KOPT-K1 (cell line): ENCODE results near the gene NYNRIN.
"Not testable (repeated sequence)": the region's sequence is repeated elsewhere in the genome, so short reads cannot be mapped to it uniquely, and the experiment has no call there.

ENCODE experiments used
- H3K27ac ChIP-seq: fragments of 200-600 bp; sonication (generic); 2 replicates; pipeline ENCODE4 v1.5.1; 2016; ENCODE audit warnings: antibody characterized with exemption, mild to moderate bottlenecking, low read depth, low read length; ENCODE audit not compliant: poor library complexity, severe bottlenecking
- H3K36me3 ChIP-seq: fragments of 200-600 bp; sonication (generic); 2 replicates; pipeline ENCODE4 v1.5.1; 2017; ENCODE audit warnings: antibody characterized with exemption, mild to moderate bottlenecking, low read length, moderate library complexity; ENCODE audit not compliant: insufficient read depth
- H3K9me3 ChIP-seq: fragments of 200-600 bp; sonication (generic); 2 replicates; pipeline ENCODE4 v1.5.1; 2017; ENCODE audit warnings: antibody characterized with exemption, low read length, mild to moderate bottlenecking; ENCODE audit not compliant: insufficient read depth, poor library complexity, severe bottlenecking

The NYNRIN gene

DNA sequence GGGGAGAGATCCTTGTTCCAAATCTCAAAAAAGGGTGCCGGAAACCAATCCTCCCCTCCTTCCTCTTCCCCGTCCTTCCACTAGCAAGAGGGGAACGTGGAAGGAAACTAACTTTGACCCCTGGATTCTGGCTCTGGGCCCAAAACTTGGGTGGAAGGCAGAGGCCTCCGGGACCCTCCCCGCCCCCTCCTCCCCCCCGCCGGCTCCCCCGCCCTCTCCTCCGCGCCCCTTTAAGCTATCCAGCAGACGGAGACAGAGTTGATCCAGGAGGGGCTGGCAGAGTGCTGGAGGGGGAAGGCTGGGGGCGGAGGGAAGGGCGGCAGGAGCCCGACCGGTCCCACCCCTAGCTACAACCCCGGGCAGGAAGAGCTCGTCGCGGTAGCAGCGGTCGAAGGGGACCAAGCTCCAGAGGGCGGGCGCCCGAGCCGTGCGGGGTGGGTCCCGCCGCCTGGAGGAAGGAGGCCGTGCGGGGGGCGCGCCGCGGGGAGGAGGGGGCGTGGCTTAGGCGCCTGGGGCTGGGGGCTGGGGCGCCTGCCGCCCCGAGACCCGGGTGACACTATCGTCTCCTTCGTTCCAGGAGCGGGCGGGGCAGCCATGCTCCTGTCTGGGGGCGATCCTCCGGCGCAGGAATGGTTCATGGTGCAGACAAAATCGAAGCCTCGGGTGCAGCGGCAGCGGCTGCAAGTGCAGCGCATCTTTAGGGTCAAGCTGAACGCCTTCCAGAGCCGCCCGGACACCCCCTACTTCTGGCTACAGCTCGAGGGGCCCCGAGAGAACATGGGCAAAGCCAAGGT is at the start of gene NYNRIN:
TSS of gene NYNRIN (plus strand) at position 351 of the 794 bp plus-strand sequence. CDS start at position 595, 244 bp downstream.
- no peak within 1 kb of the TSS for H3K27ac ChIP-seq
- H3K9me3 ChIP-seq: no peaks in the 10 kb centered on the region
- no peaks in the 10 kb centered on the region for H3K36me3 ChIP-seq

DNA sequence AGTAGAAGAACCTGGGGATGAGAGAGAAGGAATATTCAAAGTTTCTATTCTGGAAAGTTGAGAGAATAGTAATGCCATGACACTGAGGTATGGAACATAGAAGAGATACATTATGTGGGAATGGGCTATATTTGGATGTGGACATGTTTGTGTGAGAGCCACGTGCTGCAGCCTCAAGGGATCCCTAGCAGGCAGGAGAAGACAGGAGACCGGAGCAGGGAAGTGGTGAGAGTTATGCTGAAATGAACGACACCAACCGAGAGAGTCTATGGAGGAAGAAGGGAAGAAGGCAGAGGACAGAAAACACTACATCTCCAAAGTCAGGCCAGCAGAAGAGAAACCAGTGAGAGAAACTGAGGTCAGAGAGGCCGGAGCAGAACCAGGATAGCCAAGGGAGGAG is 49.1 kb upstream of the NYNRIN start:
- H3K27ac ChIP-seq: no peak overlapping the region
- H3K36me3 ChIP-seq: no peaks in the 10 kb centered on the region
- no peaks in the 10 kb centered on the region for H3K9me3 ChIP-seq

DNA sequence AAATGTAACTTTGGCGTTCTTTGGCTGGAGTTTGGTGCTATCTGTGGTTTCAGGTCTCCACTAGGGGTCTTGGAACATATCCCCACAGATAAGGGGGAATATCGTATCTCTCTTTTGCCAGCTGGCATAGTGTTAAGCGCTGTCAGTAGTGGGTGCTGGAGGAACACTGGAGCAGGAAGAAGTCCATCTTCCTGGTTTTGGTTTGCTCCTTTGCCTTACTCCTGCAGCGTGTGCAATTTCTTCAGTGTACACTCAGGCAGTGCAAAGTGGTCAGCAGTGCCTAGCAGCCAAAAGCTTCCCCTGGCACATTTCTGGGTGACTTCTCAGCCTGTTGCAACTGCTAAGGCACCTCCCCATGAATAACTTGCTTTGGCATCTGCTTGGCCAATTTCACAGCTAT is 47.3 kb upstream of the NYNRIN start:
- Histone ChIP-seq H3K9me3 (no peaks in the 10 kb centered on the region), H3K27ac (no peak overlapping the region), H3K36me3 (no peaks in the 10 kb centered on the region)

DNA sequence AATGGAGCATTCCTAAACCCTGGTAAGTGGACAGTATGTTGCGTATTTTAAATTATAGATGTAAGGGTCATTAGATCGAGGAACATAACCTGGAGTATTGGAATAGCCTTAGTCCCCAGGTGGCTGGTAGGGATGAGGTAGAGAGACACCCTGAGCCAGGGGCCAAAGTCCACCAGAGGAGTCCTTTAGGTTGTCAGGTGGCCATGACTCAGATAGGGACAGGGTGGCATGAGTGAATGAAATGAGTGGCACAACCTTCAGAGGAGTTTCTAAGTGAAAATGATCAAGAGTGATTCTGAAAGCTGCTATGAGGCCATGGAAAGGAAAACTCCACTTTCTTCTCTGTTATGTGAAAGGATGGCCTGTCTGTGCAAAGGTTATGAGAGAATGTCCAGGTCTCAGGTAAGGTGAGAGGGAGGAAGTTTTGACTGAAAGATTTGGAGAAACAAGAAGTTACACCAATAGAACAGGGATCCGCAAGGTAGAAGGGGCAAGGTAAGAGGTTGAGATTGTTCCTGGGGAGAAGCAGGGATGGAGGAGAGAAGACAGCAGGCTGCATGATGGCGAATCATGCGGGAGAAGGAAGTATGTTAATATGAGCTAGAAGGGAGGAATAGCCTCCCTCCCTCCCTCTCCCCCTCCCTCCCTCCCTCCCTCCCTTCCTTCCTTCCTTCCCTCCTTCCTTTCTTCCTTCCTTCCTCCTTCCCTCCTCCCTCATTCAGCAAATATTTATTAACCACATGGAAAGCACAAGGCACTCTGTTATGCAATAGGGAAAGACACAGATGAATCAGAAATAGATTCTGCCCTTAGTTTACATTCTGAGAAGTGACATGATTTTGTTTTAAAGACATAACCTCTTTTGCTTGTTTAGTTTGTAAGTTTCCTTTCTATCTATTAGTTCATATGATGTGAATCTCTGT is 45.0 kb upstream of the NYNRIN start:
- Histone ChIP-seq H3K27ac (no peak overlapping the region), H3K36me3 (no peaks in the 10 kb centered on the region)

DNA sequence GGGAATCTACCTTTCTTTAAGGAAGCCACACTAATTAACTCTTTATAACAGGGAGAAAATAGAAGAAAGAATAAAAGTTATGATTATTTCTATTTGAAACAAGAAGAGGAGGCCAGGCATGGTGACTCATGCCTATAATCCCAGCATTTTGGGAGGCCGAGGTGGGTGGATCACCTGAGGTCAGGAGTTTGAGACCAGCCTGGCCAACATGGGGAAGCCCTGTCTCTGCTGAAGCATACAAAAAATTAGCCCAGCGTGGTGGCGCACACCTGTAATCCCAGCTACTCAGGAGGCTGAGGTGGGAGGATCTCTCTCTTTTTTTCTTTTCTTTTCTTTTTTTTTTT is 44.3 kb upstream of the NYNRIN start:
- H3K36me3 ChIP-seq, H3K27ac ChIP-seq, H3K9me3 ChIP-seq: not testable (repeated sequence)

More for the DNA sequence above, 45.0 kb upstream of the NYNRIN start:
- no peaks in the 10 kb centered on the region for H3K9me3 ChIP-seq

DNA sequence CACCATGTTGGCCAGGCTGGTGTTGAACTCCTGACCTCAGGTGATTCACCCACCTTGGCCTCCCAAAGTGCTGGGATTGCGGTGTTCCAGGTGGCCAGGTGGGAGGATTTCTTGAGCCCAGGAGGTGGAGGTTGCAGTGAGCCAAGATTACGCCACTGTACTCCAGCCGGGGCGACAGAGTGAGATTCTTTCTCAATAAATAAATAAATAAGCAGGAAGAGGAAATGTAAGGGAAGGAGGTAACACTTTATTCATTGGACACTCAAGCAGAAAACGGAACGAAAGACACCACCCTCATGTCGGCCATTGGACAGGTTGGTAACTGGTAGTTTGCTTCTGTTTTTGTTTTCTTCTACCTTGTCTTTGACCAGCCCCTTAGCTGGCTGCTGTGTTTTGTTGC is 43.8 kb upstream of the NYNRIN start:
- Histone ChIP-seq H3K9me3 (peaks cover 7% of the 10 kb centered on the region), H3K36me3 (no peaks in the 10 kb centered on the region), H3K27ac (no peak overlapping the region)

DNA sequence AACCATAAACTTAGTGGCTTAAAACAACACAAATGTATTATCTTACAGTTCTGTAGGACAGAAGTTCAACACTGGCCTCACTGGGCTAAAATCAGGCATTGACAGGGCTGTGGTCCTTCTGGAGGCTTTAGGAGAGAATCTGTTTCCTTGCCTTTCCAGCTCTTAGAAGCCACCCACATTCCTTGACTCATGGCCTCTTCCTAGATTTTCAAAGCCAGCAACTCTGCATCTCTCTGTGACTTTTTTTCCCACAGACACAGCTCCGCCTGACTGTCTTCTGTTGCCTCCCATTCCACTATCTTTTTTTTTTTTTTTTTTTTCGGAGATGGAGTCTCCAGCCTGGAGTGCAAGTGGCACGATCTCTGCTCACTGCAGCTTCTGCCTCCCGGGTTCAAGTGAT is 42.6 kb upstream of the NYNRIN start:
- Histone ChIP-seq H3K27ac (no peak overlapping the region), H3K36me3 (no peaks in the 10 kb centered on the region), H3K9me3 (peaks cover 11% of the 10 kb centered on the region)

DNA sequence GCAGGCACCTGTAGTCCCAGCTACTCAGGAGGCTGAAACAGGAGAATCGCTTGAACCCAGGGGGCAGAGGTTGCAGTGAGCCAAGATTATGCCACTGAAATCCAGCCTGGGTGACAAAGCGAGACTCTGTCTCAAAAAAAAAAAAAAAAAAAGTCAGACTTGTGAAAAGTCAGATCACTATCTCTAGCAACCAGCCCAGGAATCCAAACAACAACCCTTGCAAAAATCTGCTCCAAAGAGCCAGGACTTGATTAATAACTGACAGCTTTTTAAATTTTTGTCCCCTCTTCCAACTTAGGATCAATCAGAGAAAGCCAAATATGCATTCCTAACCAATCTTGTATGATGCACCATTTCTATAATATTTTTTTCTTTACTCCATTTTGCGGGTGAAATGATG is 38.5 kb upstream of the NYNRIN start:
- no peak overlapping the region for H3K27ac ChIP-seq
- H3K9me3 ChIP-seq: peaks cover 11% of the 10 kb centered on the region
- no peaks in the 10 kb centered on the region for H3K36me3 ChIP-seq

DNA sequence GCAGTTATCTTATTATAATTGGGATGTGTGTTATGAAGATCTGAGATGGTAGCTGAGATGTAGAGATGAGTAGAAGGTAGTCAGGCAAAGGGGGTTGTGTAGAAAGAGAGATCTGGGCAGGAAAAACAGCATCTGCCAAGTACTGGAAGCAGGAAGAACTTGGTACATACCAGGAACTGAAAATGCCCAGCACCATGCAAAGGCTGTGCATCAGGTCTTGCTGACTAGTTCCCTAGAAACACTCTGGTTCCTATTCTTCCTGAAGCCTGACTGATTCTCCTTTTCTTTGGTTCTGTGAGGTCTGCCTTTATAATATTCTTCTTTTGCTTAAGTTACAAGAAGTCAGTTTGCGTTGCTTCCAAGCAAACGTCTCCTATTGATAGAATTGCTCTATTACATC is 37.5 kb upstream of the NYNRIN start:
- Histone ChIP-seq H3K36me3 (no peaks in the 10 kb centered on the region), H3K9me3 (peaks cover 11% of the 10 kb centered on the region), H3K27ac (no peak overlapping the region)

DNA sequence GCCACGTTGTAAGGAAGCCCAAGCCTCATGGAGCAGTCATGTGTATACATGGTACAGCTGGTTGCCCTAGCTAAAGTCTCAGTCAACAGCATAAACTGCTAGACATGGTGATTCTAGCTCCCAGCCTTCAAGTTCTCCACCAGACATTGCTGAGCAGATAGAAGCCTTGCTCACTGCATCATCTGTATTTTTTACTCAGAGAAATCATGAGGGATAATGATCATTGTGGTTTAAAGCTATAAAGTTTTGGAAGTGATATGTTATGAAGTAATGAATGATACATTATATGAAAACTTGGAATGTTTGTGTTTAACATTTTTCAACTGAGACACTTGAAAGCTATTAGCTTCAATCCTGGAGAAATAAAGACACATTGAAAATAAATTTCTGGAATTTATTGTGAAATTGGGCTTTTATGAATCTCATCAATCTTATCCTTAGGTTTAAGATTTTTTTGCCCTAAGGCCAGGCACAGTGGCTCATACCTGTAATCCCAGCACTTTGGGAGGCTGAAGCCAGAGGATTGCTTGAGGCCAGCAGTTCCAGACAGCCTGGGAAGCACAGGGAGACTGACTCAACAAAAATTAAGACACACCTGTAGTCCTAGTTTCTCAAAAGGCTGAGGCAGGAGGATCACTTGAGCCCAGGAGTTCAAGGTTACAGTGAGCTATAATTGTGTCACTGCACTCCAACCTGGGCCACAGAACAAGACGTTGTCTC is 36.4 kb upstream of the NYNRIN start:
- H3K36me3 ChIP-seq: no peaks in the 10 kb centered on the region
- H3K27ac ChIP-seq: no peak overlapping the region
- peaks cover 11% of the 10 kb centered on the region for H3K9me3 ChIP-seq

DNA sequence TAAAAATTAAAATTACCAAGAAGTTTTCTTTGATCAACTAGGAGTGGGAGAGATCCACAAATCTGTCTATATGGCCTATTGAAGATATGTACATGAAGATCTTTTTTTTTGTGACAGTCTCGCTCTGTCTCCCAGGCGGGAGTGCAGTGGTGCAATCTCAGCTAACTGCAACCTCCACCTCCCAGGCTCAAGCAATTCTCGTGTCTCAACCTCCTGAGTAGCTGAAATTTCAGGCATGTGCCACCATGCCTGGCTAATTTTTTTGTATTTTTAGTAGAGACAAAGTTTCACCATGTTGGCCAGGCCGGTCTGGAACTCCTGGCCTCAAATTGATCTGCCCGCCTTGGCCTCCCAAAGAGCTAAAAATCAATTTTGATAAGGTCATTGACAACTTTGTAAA is 35.4 kb upstream of the NYNRIN start:
- Histone ChIP-seq H3K9me3 (peaks cover 11% of the 10 kb centered on the region), H3K27ac (no peak overlapping the region), H3K36me3 (no peaks in the 10 kb centered on the region)

DNA sequence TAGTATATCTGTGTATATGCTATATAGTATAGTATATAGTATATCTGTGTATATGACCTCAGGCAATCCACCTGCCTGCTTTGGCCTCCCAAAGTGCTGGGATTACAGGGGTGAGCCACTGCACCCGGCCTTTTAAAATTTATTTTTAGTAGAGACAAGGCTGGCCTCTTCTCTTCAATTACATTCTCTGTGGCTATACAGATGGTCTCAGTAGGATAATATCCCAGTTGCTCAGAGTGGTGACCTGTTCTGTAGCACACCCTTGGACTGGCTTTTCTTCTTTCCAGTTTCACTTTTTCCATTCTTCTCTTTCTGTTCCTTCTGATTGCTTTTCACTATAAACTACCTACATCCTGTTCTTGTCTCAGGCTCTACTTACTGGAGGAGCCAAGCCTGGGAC is 34.0 kb upstream of the NYNRIN start:
- H3K36me3 ChIP-seq: no peaks in the 10 kb centered on the region
- no peak overlapping the region for H3K27ac ChIP-seq
- peaks cover 6% of the 10 kb centered on the region for H3K9me3 ChIP-seq

DNA sequence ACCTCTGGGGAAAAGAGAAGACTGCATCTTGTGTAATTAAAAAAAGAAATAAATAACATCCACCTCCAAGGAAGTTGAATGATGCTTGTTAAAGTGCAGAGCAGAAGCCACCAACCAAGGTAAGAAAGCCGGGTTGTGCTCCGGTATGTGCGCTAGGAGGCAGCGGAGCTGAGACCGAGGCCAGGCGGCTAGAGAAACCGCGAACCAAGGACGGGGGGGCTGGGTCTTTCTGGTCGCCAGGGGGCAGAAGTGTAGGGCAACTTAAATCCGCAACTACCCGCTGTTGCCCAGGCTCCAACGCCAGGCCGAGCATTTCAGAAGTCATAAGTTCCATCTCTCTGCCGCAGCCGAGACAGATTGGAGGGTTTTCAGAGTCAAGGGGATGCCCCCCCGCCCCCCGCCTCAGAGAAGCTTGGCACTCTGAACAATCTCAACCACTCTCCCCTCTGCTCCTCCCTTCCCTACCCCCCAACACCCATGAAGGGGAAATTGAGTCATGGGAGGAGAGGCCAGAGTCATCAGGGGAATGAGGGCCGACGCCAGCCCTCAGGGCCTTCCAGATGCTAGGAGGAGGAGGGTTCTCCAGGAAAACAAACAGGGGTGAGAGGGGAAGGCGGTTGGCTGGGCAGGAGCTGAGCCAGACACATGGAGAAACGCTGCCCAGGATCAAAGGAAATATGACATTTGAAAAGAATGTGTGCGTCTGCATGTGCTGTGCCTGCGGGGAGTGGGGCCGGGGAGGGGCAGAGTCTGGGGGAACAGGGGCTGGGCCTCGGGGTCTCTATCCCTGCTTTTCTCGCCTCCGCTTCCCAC is 33.0 kb upstream of the NYNRIN start:
- no peaks in the 10 kb centered on the region for H3K36me3 ChIP-seq
- H3K27ac ChIP-seq: no peak overlapping the region
- no peaks in the 10 kb centered on the region for H3K9me3 ChIP-seq

DNA sequence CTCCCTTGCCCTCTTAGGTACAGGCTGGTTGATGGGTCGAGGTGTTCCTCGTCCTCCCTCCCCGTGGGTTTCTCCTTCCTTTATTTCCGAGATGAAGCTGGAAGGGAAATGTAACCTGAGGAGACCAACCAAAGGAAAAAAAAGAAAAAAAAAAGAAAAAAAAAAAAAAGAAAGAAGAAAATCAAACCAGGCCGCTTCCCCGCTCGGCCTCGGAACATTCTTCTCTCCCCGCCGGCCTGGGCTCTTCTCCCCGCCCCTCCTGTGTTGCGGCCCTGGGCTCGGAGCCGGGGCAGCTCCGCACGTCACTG is 32.4 kb upstream of the NYNRIN start:
- Histone ChIP-seq H3K27ac (no peak overlapping the region), H3K9me3 (no peaks in the 10 kb centered on the region), H3K36me3 (no peaks in the 10 kb centered on the region)
